B cell (primary cell): ENCODE data around the gene SH3BP2. TPM values are rescaled to one million over a fixed set of nuclear protein-coding genes. Genes with fewer than 3 reads are reported as not detected.

Source experiments
- ATAC-seq: fragments of 200-7000 bp; cut with Tn5 transposase; one replicate; pipeline ENCODE4 v1.10.0; 2021; ENCODE audit warnings: low read depth, mild to moderate bottlenecking, moderate number of reproducible peaks, moderate library complexity
- CTCF ChIA-PET: fragments of 350-600 bp; sonication (Branson Sonifier 250); formaldehyde crosslinking; loops from one replicate; lab custom pipeline; 2021; ENCODE audit warnings: antibody characterized with exemption, inconsistent platforms; lab: Charles Lee
- POLR2A ChIA-PET: fragments of 350-600 bp; sonication (Branson Sonifier 250); formaldehyde crosslinking; loops from one replicate; lab custom pipeline; 2021; ENCODE audit warnings: antibody characterized with exemption; lab: Charles Lee
- DNase-seq: peaks from one replicate; pipeline ENCODE4 v3.0.0; 2013
- H2AFZ ChIP-seq: 2 replicates; pipeline ENCODE4 v1.6.1; 2012; ENCODE audit warnings: mild to moderate bottlenecking, low read depth, low read length; ENCODE audit not compliant: insufficient read depth, poor library complexity, severe bottlenecking
- H3K27ac ChIP-seq, 2 donors: 1 replicate in 1 of 2; 2 replicates in 1 of 2; pipeline ENCODE4 v1.5.1; 2012 to 2013; ENCODE audit warnings: low read length in 2 of 2, mild to moderate bottlenecking in 2 of 2, moderate library complexity in 1 of 2
- H3K27me3 ChIP-seq, 4 experiments: fragments of 200-600 bp in 1 of 4; sonication (generic) in 1 of 4; replicated peaks in 1 of 4; 1 replicate in 2 of 4; 2 replicates in 2 of 4; pipeline versions ENCODE4 v1.6.1 to v1.7.0; 2013 to 2016; ENCODE audit warnings: low read length in 3 of 4, mild to moderate bottlenecking in 2 of 4, mixed read lengths in 1 of 4, moderate library complexity in 1 of 4; ENCODE audit not compliant: insufficient read depth in 4 of 4, control insufficient read depth in 3 of 4; ENCODE audit errors: control extremely low read depth in 1 of 4
- H3K36me3 ChIP-seq, 2 experiments: replicated peaks in 1 of 2; 1 replicate in 1 of 2; 2 replicates in 1 of 2; pipeline versions ENCODE4 v1.6.1 to v1.7.1; 2013; ENCODE audit warnings: low read length in 1 of 2; ENCODE audit not compliant: insufficient read depth in 2 of 2, control insufficient read depth in 1 of 2; ENCODE audit errors: control extremely low read depth in 1 of 2, extremely low read depth in 1 of 2
- H3K4me1 ChIP-seq, 2 donors: fragments of 200-600 bp in 1 of 2; sonication (generic) in 1 of 2; 1 replicate in 1 of 2; 2 replicates in 1 of 2; pipeline versions ENCODE4 v1.5.1 to v1.6.1; 2013 to 2017; ENCODE audit warnings: low read length in 2 of 2; ENCODE audit not compliant: control insufficient read depth in 2 of 2, insufficient read depth in 2 of 2
- H3K4me2 ChIP-seq: replicated peaks from 2 replicates; pipeline ENCODE3; 2012; ENCODE audit warnings: mild to moderate bottlenecking, low read depth, low read length; ENCODE audit not compliant: poor library complexity, severe bottlenecking
- H3K4me3 ChIP-seq, 5 experiments: fragments of 200-600 bp in 1 of 5; sonication (generic) in 1 of 5; 1 replicate in 3 of 5; 2 replicates in 2 of 5; pipeline versions ENCODE4 v1.5.1 to v1.7.0; 2011 to 2016; ENCODE audit warnings: low read length in 4 of 5, mild to moderate bottlenecking in 4 of 5, low read depth in 2 of 5, control low read depth in 1 of 5, moderate library complexity in 1 of 5; ENCODE audit not compliant: insufficient read depth in 1 of 5; ENCODE audit errors: control extremely low read depth in 1 of 5, extremely low read depth in 1 of 5
- H3K79me2 ChIP-seq: fragments of 200-600 bp; sonication (generic); one replicate; pipeline ENCODE4 v1.6.0; 2016; ENCODE audit warnings: low read length; ENCODE audit not compliant: control insufficient read depth, insufficient read depth
- H3K9ac ChIP-seq: fragments of 200-600 bp; sonication (generic); 2 replicates; pipeline ENCODE4 v1.6.1; 2017; ENCODE audit warnings: mild to moderate bottlenecking, low read length, moderate library complexity
- H3K9me3 ChIP-seq, 3 donors: one replicate each; pipeline versions ENCODE4 v1.6.1 to v1.7.1; 2013; ENCODE audit warnings: low read length in 2 of 3; ENCODE audit not compliant: control insufficient read depth in 2 of 3, insufficient read depth in 1 of 3; ENCODE audit errors: control extremely low read depth in 1 of 3
- H4K20me1 ChIP-seq: 2 replicates; pipeline ENCODE4 v1.6.0; 2012; ENCODE audit warnings: mild to moderate bottlenecking, low read length; ENCODE audit not compliant: insufficient read depth, control insufficient read depth, poor library complexity, severe bottlenecking
- H3K27ac Mint-ChIP-seq: one replicate; pipeline ENCODE4 v1.8.0; 2021; ENCODE audit warnings: mixed read lengths
- H3K27me3 Mint-ChIP-seq: one replicate; pipeline ENCODE4 v1.8.0; 2021; ENCODE audit warnings: mixed read lengths
- H3K4me1 Mint-ChIP-seq: one replicate; pipeline ENCODE4 v1.8.0; 2021; ENCODE audit warnings: mixed read lengths
- H3K4me3 Mint-ChIP-seq: one replicate; pipeline ENCODE4 v1.8.0; 2021; ENCODE audit warnings: mixed read lengths
- H3K9me3 Mint-ChIP-seq: one replicate; pipeline ENCODE4 v1.8.0; 2022; ENCODE audit warnings: mixed read lengths; ENCODE audit not compliant: insufficient read depth
- CTCF ChIP-seq: fragments of 200-600 bp; IDR thresholded peaks from one replicate; pipeline ENCODE4 v1.8.0; 2022; ENCODE audit warnings: antibody characterized with exemption, mild to moderate bottlenecking
- EZH2 ChIP-seq: IDR thresholded peaks from 2 replicates; pipeline ENCODE4 v1.6.1; 2012; ENCODE audit warnings: borderline replicate concordance, low read depth, mild to moderate bottlenecking, moderate library complexity, low read length; ENCODE audit not compliant: insufficient read depth, poor library complexity, severe bottlenecking
- WGBS: methylation state at CpG from one replicate; pipeline ENCODE4 v1.1.5; 2013; ENCODE audit warnings: missing lambda C conversion rate; ENCODE audit not compliant: insufficient coverage; 5-methylcytosine and 5-hydroxymethylcytosine counted together
- intact Hi-C: fragments of 100-400 bp; cut with micrococcal nuclease; formaldehyde crosslinking; loops from one replicate; pipeline ENCODE4 v1.10.0; 2022
- polyA plus RNA-seq: library from polyadenylated mRNA; depleted of rRNA; stranded (reverse); fragments of >200 nt; gene quantifications from 2 replicates; pipeline ENCODE4 v1.2.3, GENCODE V29; 2012
- total RNA-seq, 2 donors: library from RNA; stranded (reverse); fragments of 120-200 nt in 1 of 2; gene quantifications; 1 replicate in 1 of 2; 2 replicates in 1 of 2; pipeline versions ENCODE4 v1.2.3 to v1.2.4, GENCODE V29; 2013 to 2022

The SH3BP2 gene
- total and polyA plus RNA-seq, 2 donors (not counting 1 experiment from before 2014, with no cell fraction given): 30.8 to 219 TPM

DNA sequence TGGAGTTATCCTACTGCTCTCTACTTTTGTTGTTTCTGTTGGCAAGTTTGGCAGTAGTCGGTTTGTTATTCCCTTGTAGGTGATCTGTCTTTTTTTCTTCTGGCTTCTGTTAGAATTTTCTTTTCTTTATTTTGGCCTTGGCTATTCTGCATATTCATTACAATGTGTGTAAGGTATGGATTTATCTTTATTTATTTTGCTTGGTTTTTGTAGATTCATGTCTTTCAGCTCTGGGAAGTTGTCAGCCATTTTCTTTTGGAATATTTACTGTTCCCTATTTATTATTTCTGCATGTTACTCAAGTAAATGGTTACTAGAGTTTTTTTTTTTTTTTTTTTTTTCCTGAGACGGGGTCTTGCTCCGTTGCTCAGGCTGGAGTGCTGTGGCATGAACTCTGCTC is 63.4 kb downstream of the SH3BP2 start:
- Mint-ChIP-seq H3K27ac (peak overlapping the region; percentile 32), H3K4me3 (no peak overlapping the region), H3K27me3 (no peaks in the 10 kb centered on the region), H3K4me1 (peaks cover 78% of the 10 kb centered on the region), H3K9me3 (no peaks in the 10 kb centered on the region)
- no peak overlapping the region for H3K4me3 ChIP-seq
- peaks cover 0 to 5% (median 0%) of the 10 kb centered on the region in 3 donors for H3K9me3 ChIP-seq
- POLR2A ChIA-PET: no interaction called here
- peak overlapping the region in 1 of 2 donors; percentile 70 for H3K27ac ChIP-seq
- no peaks in the 10 kb centered on the region for H3K27me3 ChIP-seq
- H3K79me2 ChIP-seq: peaks cover 84% of the 10 kb centered on the region
- H3K9ac ChIP-seq: no peak overlapping the region
- 100% methylated on average over 1 of the region's 3 CpGs for WGBS
- DNase-seq (no peak), ATAC-seq (no peak)
- H3K4me2 ChIP-seq: peak overlapping the region; percentile 18
- peaks cover 47% of the 10 kb centered on the region for H4K20me1 ChIP-seq
- no peak for TF ChIP-seq CTCF
- TF ChIP-seq EZH2: no peak
- CTCF ChIA-PET: no interaction called here
- H3K4me1 ChIP-seq: peaks cover 91% of the 10 kb centered on the region in 2 donors
- H2AFZ ChIP-seq: no peak overlapping the region
- intact Hi-C loops: no loop called here
- peaks cover 4 to 31% of the 10 kb centered on the region in 2 experiments for H3K36me3 ChIP-seq

DNA sequence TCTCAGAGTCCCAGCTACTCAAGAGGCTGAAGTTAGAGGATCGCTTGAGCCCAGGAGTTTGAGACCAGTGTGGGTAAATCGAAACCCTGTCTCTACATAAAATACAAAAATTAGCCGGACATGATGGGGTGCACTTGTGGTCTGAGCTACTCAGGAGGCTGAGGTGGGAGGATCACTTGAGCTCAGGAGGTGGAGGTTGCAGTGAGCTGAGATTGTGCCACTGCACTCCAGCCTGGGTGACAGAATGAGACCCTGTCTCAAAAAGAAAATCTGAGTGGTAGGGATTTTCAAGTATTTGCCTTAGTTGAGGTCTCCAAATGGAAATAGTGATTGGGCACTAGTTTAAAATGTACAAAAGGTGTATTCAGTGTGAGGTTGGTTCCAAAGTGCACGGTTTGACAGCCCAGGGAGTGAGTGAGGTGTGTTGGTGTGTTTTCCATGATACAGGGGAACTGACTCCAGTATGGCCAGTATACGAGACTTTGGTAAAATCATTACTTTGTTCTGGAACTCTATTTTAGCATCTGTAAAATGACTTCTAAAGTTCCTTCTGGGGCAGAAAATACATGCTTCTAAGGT is 64.6 kb downstream of the SH3BP2 start:
- H3K4me3 Mint-ChIP-seq: peak overlapping the region; percentile 21
- CTCF ChIA-PET: interaction anchor here (0.7 kb wide), 1 partner anchor 94 kb away, joined by 4 read pairs; no protein-coding TSS in a partner anchor

More for the DNA sequence above, 64.6 kb downstream of the SH3BP2 start:
- no peak overlapping the region for H3K4me3 ChIP-seq
- Mint-ChIP-seq H3K4me1 (peaks cover 81% of the 10 kb centered on the region), H3K27me3 (no peaks in the 10 kb centered on the region), H3K27ac (peak overlapping the region; percentile 62), H3K9me3 (no peaks in the 10 kb centered on the region)
- H2AFZ ChIP-seq: no peak overlapping the region
- no peak for DNase-seq
- TF ChIP-seq CTCF (no peak), EZH2 (no peak)
- peak overlapping the region in 1 of 2 donors; percentile 59 for H3K27ac ChIP-seq
- H3K36me3 ChIP-seq: peaks cover 4 to 31% of the 10 kb centered on the region in 2 experiments
- peaks cover 59% of the 10 kb centered on the region for H4K20me1 ChIP-seq
- 89% methylated on average over 1 of the region's 5 CpGs for WGBS
- intact Hi-C loops: no loop called here
- peaks cover 0 to 5% (median 0%) of the 10 kb centered on the region in 3 donors for H3K9me3 ChIP-seq
- no peak for ATAC-seq
- peaks cover 93 to 97% of the 10 kb centered on the region in 2 donors for H3K4me1 ChIP-seq
- H3K27me3 ChIP-seq: no peaks in the 10 kb centered on the region
- peak overlapping the region; percentile 2 for H3K4me2 ChIP-seq
- POLR2A ChIA-PET: no interaction called here
- peaks cover 91% of the 10 kb centered on the region for H3K79me2 ChIP-seq
- H3K9ac ChIP-seq: no peak overlapping the region
